Endothelial cell of umbilical vein (primary cell): ENCODE results near the gene CDO1. TPM values are rescaled to one million over a fixed set of nuclear protein-coding genes. Genes with fewer than 3 reads are reported as not detected.

ENCODE experiments used
- BruUV-seq: library from RNA; stranded (reverse); fragments of 400-500 nt; replicated peaks from 2 replicates; lab custom pipeline; 2021; lab: Mats Ljungman, UMichigan
- CTCF ChIA-PET: fragments of 300-600, 350-600 bp; sonication (Branson Sonifier 250); formaldehyde crosslinking; loops from one replicate; lab custom pipeline; 2021; ENCODE audit warnings: antibody characterized with exemption, inconsistent platforms; lab: Charles Lee
- POLR2A ChIA-PET: fragments of 300-600, 350-600 bp; sonication (Branson Sonifier 250); formaldehyde crosslinking; loops from one replicate; lab custom pipeline; 2021; ENCODE audit warnings: antibody characterized with exemption, inconsistent platforms; lab: Charles Lee
- DNase-seq: peaks from one replicate; pipeline ENCODE4 v3.0.0-alpha.2; 2011; ENCODE audit warnings: low read depth, low spot score
- FAIRE-seq: peaks from 2 replicates; lab custom pipeline; 2011; peaks lifted over from hg19 to GRCh38; lab: Jason Lieb, UNC
- H2AFZ ChIP-seq: 2 replicates; pipeline ENCODE4 v1.6.0; 2012; ENCODE audit warnings: low read depth, low read length, control low read depth, inconsistent platforms
- H3K27ac ChIP-seq: 2 replicates; pipeline ENCODE4 v1.5.1; 2011; ENCODE audit warnings: low read depth, mild to moderate bottlenecking, control low read depth, low read length, moderate library complexity; ENCODE audit not compliant: insufficient read depth
- H3K27me3 ChIP-seq, 2 experiments: 2 replicates each; pipeline versions ENCODE4 v1.6.0 to v1.6.1; 2011; ENCODE audit warnings: low read length in 2 of 2, mixed read lengths in 1 of 2; ENCODE audit not compliant: control insufficient read depth in 2 of 2, insufficient read depth in 2 of 2
- H3K36me3 ChIP-seq, 2 experiments: 2 replicates in 1 of 2; 3 replicates in 1 of 2; pipeline ENCODE4 v1.5.1; 2011; ENCODE audit warnings: low read length in 2 of 2, mild to moderate bottlenecking in 1 of 2, moderate library complexity in 1 of 2; ENCODE audit not compliant: control insufficient read depth in 2 of 2, insufficient read depth in 2 of 2; ENCODE audit errors: extremely low read depth in 1 of 2
- H3K4me1 ChIP-seq: 3 replicates; pipeline ENCODE4 v1.5.1; 2011; ENCODE audit warnings: mild to moderate bottlenecking, low read length; ENCODE audit not compliant: control insufficient read depth, insufficient read depth; ENCODE audit errors: extremely low read depth
- H3K4me2 ChIP-seq: 2 replicates; pipeline ENCODE4 v1.6.1; 2011; ENCODE audit warnings: low read length, control low read depth, mixed read lengths; ENCODE audit not compliant: insufficient read depth
- H3K4me3 ChIP-seq, 3 experiments: fragments of 200-600 bp in 1 of 3; sonication (generic), shearing (Covaris generic) in 1 of 3; replicated peaks in 1 of 3; 2 replicates each; pipeline ENCODE4 v1.5.1; 2011 to 2016; ENCODE audit warnings: control low read depth in 3 of 3, low read length in 3 of 3, mild to moderate bottlenecking in 2 of 3, inconsistent platforms in 1 of 3, low read depth in 1 of 3, moderate library complexity in 1 of 3; ENCODE audit not compliant: insufficient read depth in 1 of 3
- H3K79me2 ChIP-seq: 2 replicates; pipeline ENCODE4 v1.6.0; 2012; ENCODE audit warnings: low read length, inconsistent platforms; ENCODE audit not compliant: control insufficient read depth, insufficient read depth
- H3K9ac ChIP-seq: replicated peaks from 2 replicates; pipeline ENCODE3; 2011; ENCODE audit warnings: low read length, control low read depth; ENCODE audit not compliant: insufficient read depth; ENCODE audit errors: extremely low read depth
- H3K9me1 ChIP-seq: replicated peaks from 3 replicates; pipeline ENCODE4 v1.6.0; 2011; ENCODE audit warnings: mild to moderate bottlenecking, low read length; ENCODE audit not compliant: control insufficient read depth, insufficient read depth; ENCODE audit errors: extremely low read depth
- H3K9me3 ChIP-seq: replicated peaks from 2 replicates; pipeline ENCODE4 v1.5.1; 2012; ENCODE audit warnings: low read length, inconsistent platforms; ENCODE audit not compliant: control insufficient read depth, insufficient read depth
- H4K20me1 ChIP-seq: replicated peaks from 2 replicates; pipeline ENCODE3; 2011; ENCODE audit warnings: mild to moderate bottlenecking, low read length; ENCODE audit not compliant: control insufficient read depth, insufficient read depth; ENCODE audit errors: extremely low read depth
- EZH2 ChIP-seq: IDR thresholded peaks from 2 replicates; pipeline ENCODE4 v1.6.1; 2012; ENCODE audit warnings: borderline replicate concordance, low read depth, mild to moderate bottlenecking, moderate library complexity, low read length, inconsistent platforms; ENCODE audit not compliant: severe bottlenecking
- FOS ChIP-seq: IDR thresholded peaks from 2 replicates; pipeline ENCODE4 v1.6.1; 2011; ENCODE audit warnings: mild to moderate bottlenecking, low read length, moderate library complexity, borderline replicate concordance; ENCODE audit not compliant: insufficient read depth
- GATA2 ChIP-seq: IDR thresholded peaks from 2 replicates; pipeline ENCODE4 v1.7.0; 2011; ENCODE audit warnings: low read depth, mild to moderate bottlenecking, moderate library complexity, mixed read lengths, low read length; ENCODE audit not compliant: insufficient read length, insufficient read depth
- JUN ChIP-seq: IDR thresholded peaks from 2 replicates; pipeline ENCODE4 v1.6.1; 2011; ENCODE audit warnings: borderline replicate concordance, low read depth; ENCODE audit not compliant: insufficient read length, insufficient read depth
- MYC ChIP-seq: IDR thresholded peaks from one replicate; pipeline ENCODE4 v1.6.1; 2011; ENCODE audit warnings: mild to moderate bottlenecking, low read depth, low read length
- POLR2A ChIP-seq: IDR thresholded peaks from 2 replicates; pipeline ENCODE4 v1.6.1; 2012; ENCODE audit warnings: low read depth, mild to moderate bottlenecking, control low read depth, low read length
- POLR2AphosphoS5 ChIP-seq: IDR thresholded peaks from 2 replicates; pipeline ENCODE4 v1.6.1; 2012; ENCODE audit warnings: low read depth, mild to moderate bottlenecking, control low read depth, low read length, moderate library complexity; ENCODE audit not compliant: insufficient read depth
- dilution Hi-C: fragments of 300-500 bp; cut with MboI; formaldehyde crosslinking; loops from one replicate; pipeline ENCODE4 v1.15.0; 2019; ENCODE audit warnings: low sequenced_read_pairs; ENCODE audit not compliant: extremely low pct_ligation_motif_present
- intact Hi-C: fragments of 100-400 bp; cut with micrococcal nuclease; formaldehyde crosslinking; loops from one replicate; pipeline ENCODE4 v1.10.0; 2022
- polyA plus RNA-seq, 4 experiments: library from polyadenylated mRNA; depleted of rRNA in 3 of 4; stranded (reverse) in 3 of 4; unstranded in 1 of 4; fragments of >200 nt; gene quantifications; 2 replicates each; pipeline versions ENCODE4 v1.2.1 to v1.2.3, GENCODE V29; 2011 to 2012; ENCODE audit warnings: missing spikeins in 1 of 4
- total RNA-seq: library from RNA; stranded (reverse); gene quantifications from 2 replicates; pipeline ENCODE4 v1.2.3, GENCODE V29; 2021
- TF ChIP-seq, protein P1 (sequence below): IDR thresholded peaks from 2 replicates; pipeline ENCODE4 v1.6.1; 2011; ENCODE audit not compliant: insufficient read depth, insufficient read length
- TF ChIP-seq, protein P2 (sequence below), 2 donors: IDR thresholded peaks; 1 replicate in 1 of 2; 2 replicates in 1 of 2; pipeline ENCODE4 v1.5.1; 2011; ENCODE audit warnings: low read length in 2 of 2, mild to moderate bottlenecking in 2 of 2, moderate library complexity in 2 of 2, control low read depth in 1 of 2, inconsistent platforms in 1 of 2, low read depth in 1 of 2; ENCODE audit not compliant: insufficient read depth in 1 of 2; ENCODE audit errors: extremely low read depth in 1 of 2

Gene CDO1
- total and polyA plus RNA-seq, 2 donors (not counting 3 experiments of a cell fraction or from before 2014, with no cell fraction given) = 1.3 to 1.7 TPM

DNA sequence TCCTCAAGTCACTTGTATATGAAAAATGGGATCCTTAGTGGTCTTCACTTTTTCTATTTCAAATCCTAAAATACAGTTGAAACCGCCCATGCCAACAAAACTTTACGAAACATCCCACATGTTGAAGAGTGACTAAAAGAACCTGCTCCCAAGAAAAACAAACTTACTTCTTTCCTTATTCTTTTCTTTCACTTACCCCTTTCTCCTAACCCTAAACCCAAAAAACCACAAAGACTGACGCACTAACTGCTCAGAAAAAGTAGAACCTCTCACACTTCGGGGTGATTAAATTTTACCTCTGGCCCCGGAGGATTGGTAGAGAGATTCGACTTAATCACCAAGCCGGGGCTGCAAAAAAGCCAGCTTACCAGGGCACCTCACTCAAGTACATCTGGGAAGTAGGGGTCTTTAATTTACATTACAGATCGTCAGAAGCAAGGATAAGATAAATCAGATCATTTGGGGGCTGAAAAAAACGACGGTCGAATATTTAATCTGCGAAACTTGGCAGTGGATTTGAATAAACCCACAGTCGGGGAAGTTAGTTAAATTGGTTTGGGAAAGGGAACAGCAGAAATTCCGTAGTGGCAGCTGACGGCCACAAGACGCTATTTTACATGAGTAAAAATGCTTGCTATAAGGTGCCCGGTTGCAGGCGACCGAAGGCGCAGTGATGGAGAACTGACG is 1.3 kb downstream of the CDO1 start:
- H3K27ac ChIP-seq = no peak overlapping the region
- dilution Hi-C loops (no loop called here), intact Hi-C loops (no loop called here)
- H3K9me1 ChIP-seq = no peaks in the 10 kb centered on the region
- peaks cover 16% of the 10 kb centered on the region for H3K4me1 ChIP-seq
- no peaks in the 10 kb centered on the region for H3K36me3 ChIP-seq
- DNase-seq (peak; percentile 3), FAIRE-seq (no peak)
- H3K79me2 ChIP-seq = no peaks in the 10 kb centered on the region
- peak overlapping the region; percentile 81 for H3K4me2 ChIP-seq
- H4K20me1 ChIP-seq = no peaks in the 10 kb centered on the region
- BruUV-seq = no TSS peak
- POLR2A ChIA-PET = no interaction called here
- no peak overlapping the region for H3K9ac ChIP-seq
- peaks cover 27 to 33% of the 10 kb centered on the region in 2 experiments for H3K27me3 ChIP-seq
- no peaks in the 10 kb centered on the region for H3K9me3 ChIP-seq
- H2AFZ ChIP-seq = peak overlapping the region; percentile 55
- no peak for TF ChIP-seq FOS
- TF ChIP-seq EZH2 = no peak
- TF ChIP-seq POLR2AphosphoS5 = no peak
- no peak for TF ChIP-seq JUN
- TF ChIP-seq, protein P1, sequence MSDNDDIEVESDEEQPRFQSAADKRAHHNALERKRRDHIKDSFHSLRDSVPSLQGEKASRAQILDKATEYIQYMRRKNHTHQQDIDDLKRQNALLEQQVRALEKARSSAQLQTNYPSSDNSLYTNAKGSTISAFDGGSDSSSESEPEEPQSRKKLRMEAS = no peak
- no peak for TF ChIP-seq POLR2A
- TF ChIP-seq GATA2 = no peak
- TF ChIP-seq, protein P2, sequence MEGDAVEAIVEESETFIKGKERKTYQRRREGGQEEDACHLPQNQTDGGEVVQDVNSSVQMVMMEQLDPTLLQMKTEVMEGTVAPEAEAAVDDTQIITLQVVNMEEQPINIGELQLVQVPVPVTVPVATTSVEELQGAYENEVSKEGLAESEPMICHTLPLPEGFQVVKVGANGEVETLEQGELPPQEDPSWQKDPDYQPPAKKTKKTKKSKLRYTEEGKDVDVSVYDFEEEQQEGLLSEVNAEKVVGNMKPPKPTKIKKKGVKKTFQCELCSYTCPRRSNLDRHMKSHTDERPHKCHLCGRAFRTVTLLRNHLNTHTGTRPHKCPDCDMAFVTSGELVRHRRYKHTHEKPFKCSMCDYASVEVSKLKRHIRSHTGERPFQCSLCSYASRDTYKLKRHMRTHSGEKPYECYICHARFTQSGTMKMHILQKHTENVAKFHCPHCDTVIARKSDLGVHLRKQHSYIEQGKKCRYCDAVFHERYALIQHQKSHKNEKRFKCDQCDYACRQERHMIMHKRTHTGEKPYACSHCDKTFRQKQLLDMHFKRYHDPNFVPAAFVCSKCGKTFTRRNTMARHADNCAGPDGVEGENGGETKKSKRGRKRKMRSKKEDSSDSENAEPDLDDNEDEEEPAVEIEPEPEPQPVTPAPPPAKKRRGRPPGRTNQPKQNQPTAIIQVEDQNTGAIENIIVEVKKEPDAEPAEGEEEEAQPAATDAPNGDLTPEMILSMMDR (IDR thresholded peaks at IDR 0.05; ENCODE audit: extremely low read depth in 1 of 2, insufficient read depth in 1 of 2, low read depth in 1 of 2, low read length in 2 of 2) = no peak
- no peak for TF ChIP-seq MYC
- H3K4me3 ChIP-seq = peak overlapping the region in 1 of 3 experiments; percentile 24
- CTCF ChIA-PET = interaction anchor here (1.0 to 1.6 kb wide), 4 partner anchors 16 to 253 kb away, joined by 3 to 11 read pairs (median 4); no protein-coding TSS in a partner anchor
